Right lobe of liver (tissue), 6 donors: ENCODE results near the gene UGCG. TPM values are rescaled to one million over a fixed set of nuclear protein-coding genes. Genes with fewer than 3 reads are reported as not detected.
A peak's percentile ranks its signal among the peaks of the same experiment; 100 is the strongest.

Experiments used
- ATAC-seq, 4 donors: fragments of 200-7000 bp; cut with Tn5 transposase; one replicate each; pipeline ENCODE4 v1.9.1; 2020; ENCODE audit warnings: mild to moderate bottlenecking in 4 of 4, moderate library complexity in 4 of 4
- DNase-seq, 3 donors: peaks; one replicate each; pipeline ENCODE4 v3.0.0-alpha.2; 2020
- H3K27ac ChIP-seq, 3 donors: fragments of 200-600 bp; one replicate each; pipeline ENCODE4 v1.8.0; 2022
- H3K27me3 ChIP-seq, 2 donors: fragments of 200-600 bp; one replicate each; pipeline ENCODE4 v1.8.0; 2022
- H3K36me3 ChIP-seq, 4 donors: fragments of 200-600 bp; sonication (generic) in 1 of 4; one replicate each; pipeline versions ENCODE4 v1.5.1 to v1.8.0; 2017 to 2022; ENCODE audit warnings: control low read depth in 1 of 4
- H3K4me1 ChIP-seq, 4 donors: fragments of 200-600 bp; sonication (generic) in 1 of 4; one replicate each; pipeline versions ENCODE4 v1.5.1 to v1.8.0; 2017 to 2022; ENCODE audit warnings: control low read depth in 1 of 4
- H3K4me3 ChIP-seq, 3 donors: fragments of 200-600 bp; one replicate each; pipeline ENCODE4 v1.8.0; 2022
- H3K9me3 ChIP-seq, 4 donors: fragments of 200-600 bp; sonication (generic) in 1 of 4; one replicate each; pipeline versions ENCODE4 v1.5.1 to v1.8.0; 2017 to 2022; ENCODE audit warnings: control low read depth in 1 of 4
- POLR2A ChIP-seq: fragments of 450-650 bp; IDR thresholded peaks from one replicate; pipeline ENCODE4 v1.6.1; 2017; ENCODE audit warnings: antibody characterized with exemption, mild to moderate bottlenecking
- WGBS: methylation state at CpG from one replicate; pipeline ENCODE4 v1.1.6; 2018; ENCODE audit warnings: low coverage, low lambda C conversion rate; ENCODE audit not compliant: insufficient coverage; ENCODE audit errors: missing lambda C conversion rate; 5-methylcytosine and 5-hydroxymethylcytosine counted together
- intact Hi-C, 2 donors: fragments of 100-400 bp; cut with DNase I; formaldehyde crosslinking; loops; one replicate each; pipeline versions ENCODE4 v1.11.2 to v1.14.1; 2022
- total RNA-seq, 6 experiments: library from RNA; depleted of rRNA in 2 of 6; stranded (reverse); fragments of >200 nt in 2 of 6; fragmentation: NEBNext Ultra II Directional in 3 of 6; extraction: Animal tissue kit (Norgen Biotek cat#: 25700) in 3 of 6; gene quantifications; one replicate each; pipeline versions ENCODE4 v1.1.0 to v1.2.4, GENCODE V29; 2016 to 2023
- TF ChIP-seq, protein P1 (sequence below), 4 donors: fragments of 200-600 bp in 3 of 4; fragments of 450-650 bp in 1 of 4; IDR thresholded peaks; one replicate each; pipeline versions ENCODE4 v1.5.1 to v1.8.0; 2016 to 2022; ENCODE audit warnings: antibody characterized with exemption in 4 of 4, mild to moderate bottlenecking in 2 of 4
- donor health status: DM: no; HTN: yes; CAD: no.
- donor health status: DM: no; HTN: no; CAD: no.
- donor health status: DM: no; HTN: no; CAD: no.
- donor health status: DM: no; HTN: yes; CAD: no.
- donor health status: DM: no; HTN: yes; CAD: no.

UGCG gene
- total RNA-seq, 6 experiments from 2014 or later, result 7.9 to 37.2 (median 17.1) TPM

DNA sequence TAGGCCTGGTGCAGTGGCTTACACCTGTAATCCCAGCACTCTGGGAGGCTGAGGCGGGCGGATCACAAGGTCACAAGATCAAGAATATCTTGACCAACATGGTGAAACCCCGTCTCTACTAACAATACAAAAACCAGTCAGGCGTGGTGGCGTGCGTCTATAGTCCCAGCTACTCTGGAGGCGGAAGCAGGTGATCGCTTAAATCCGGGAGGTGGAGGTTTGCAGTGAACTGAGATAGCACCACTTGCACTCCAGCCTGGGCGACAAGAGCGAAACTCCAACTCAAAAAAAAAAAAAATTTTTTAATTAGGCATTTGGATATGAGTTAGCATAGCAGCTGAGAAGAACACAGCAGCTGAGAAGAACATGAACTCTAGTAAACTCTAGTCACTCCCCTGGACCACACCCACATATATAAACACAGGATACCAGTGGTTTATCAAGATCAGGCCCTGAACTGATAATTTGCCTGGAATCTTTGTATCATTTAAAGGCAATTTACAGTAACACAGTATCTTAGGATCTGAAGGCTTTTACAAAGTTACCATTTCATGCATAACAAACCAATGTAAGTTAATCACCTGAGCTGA, 4.6 kb upstream of the UGCG start:
- peak in 1 of 4 donors; percentile 43 for ATAC-seq
- H3K4me3 ChIP-seq, result no peak overlapping the region

DNA sequence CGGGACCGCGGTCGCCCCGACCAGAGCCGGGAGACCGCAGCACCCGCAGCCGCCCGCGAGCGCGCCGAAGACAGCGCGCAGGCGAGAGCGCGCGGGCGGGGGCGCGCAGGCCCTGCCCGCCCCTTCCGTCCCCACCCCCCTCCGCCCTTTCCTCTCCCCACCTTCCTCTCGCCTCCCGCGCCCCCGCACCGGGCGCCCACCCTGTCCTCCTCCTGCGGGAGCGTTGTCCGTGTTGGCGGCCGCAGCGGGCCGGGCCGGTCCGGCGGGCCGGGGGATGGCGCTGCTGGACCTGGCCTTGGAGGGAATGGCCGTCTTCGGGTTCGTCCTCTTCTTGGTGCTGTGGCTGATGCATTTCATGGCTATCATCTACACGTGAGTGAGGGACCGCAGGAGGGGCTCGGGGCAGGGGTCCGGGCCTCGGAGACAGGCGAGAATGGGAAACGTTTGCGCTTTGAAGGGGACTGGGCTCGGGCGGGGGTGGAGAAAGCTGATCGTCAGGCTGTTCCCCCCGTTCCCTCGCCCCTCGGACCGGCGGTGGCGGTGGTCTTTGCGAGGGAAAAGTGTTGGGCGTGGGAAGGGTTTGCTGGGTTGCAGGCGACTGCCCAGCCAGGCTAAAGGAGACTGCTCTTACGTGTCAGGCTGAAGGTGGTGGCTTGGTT, 457 bp downstream of the UGCG start:
- Histone ChIP-seq H3K27me3 (no peaks in the 10 kb centered on the region), H3K36me3 (no peaks in the 10 kb centered on the region), H3K4me3 (peak overlapping the region; percentile 74 to 88 (median 75)), H3K27ac (peak overlapping the region; percentile 76 to 99 (median 87)), H3K4me1 (peaks cover 0 to 47% (median 16%) of the 10 kb centered on the region in 4 donors), H3K9me3 (no peaks in the 10 kb centered on the region)
- WGBS, result 0% methylated on average over 8 of the region's 68 CpGs
- TF ChIP-seq POLR2A, result no peak
- TF ChIP-seq, protein P1, sequence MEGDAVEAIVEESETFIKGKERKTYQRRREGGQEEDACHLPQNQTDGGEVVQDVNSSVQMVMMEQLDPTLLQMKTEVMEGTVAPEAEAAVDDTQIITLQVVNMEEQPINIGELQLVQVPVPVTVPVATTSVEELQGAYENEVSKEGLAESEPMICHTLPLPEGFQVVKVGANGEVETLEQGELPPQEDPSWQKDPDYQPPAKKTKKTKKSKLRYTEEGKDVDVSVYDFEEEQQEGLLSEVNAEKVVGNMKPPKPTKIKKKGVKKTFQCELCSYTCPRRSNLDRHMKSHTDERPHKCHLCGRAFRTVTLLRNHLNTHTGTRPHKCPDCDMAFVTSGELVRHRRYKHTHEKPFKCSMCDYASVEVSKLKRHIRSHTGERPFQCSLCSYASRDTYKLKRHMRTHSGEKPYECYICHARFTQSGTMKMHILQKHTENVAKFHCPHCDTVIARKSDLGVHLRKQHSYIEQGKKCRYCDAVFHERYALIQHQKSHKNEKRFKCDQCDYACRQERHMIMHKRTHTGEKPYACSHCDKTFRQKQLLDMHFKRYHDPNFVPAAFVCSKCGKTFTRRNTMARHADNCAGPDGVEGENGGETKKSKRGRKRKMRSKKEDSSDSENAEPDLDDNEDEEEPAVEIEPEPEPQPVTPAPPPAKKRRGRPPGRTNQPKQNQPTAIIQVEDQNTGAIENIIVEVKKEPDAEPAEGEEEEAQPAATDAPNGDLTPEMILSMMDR (IDR thresholded peaks at IDR 0.05), result peak in 1 of 4 donors; percentile 14
- DNase-seq (peak; percentile 80 to 87 (median 82)), ATAC-seq (peak; percentile 52 to 76 (median 63))
- intact Hi-C loops, result no loop called here

More for the DNA sequence above, 4.6 kb upstream of the UGCG start:
- no peak for TF ChIP-seq POLR2A
- TF ChIP-seq, protein P1 (IDR thresholded peaks at IDR 0.05), result no peak
- no peaks in the 10 kb centered on the region for H3K9me3 ChIP-seq
- no peak for DNase-seq
- H3K27me3 ChIP-seq, result no peaks in the 10 kb centered on the region
- H3K4me1 ChIP-seq, result peaks cover 0 to 6% (median 0%) of the 10 kb centered on the region in 4 donors
- no peaks in the 10 kb centered on the region for H3K36me3 ChIP-seq
- no peak overlapping the region for H3K27ac ChIP-seq
- 68% methylated on average over 5 of the region's 11 CpGs for WGBS
- intact Hi-C loops, result no loop called here

DNA sequence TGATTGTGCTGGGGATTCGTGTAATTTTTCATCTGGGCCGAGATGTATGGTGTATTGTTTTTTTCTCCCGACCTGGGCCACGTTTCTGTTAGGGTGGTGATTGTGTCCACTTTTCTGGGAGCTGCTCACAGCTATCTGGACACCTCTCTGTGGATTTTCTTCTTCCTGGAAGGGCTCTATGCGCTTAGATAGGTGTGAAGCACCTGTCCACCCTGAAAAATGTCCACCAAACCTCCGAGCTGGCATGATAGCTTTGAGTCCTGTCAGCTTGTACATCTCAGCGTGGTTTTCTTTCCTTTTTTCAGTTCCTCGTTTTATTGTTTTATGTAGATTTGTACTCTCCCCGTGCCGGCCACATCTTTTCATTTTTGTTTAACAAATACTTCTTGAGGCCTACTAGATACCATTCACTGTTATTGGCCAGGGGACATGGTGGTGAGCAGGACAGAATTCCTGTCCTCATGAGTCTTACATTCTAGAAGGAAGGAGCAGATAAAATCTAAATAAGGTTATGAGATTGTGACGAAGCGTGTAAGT, 1.1 kb downstream of the UGCG start:
- no peak for TF ChIP-seq POLR2A
- TF ChIP-seq, protein P1 (IDR thresholded peaks at IDR 0.05), result no peak
- intact Hi-C loops, result no loop called here
- DNase-seq (no peak), ATAC-seq (peak in 2 of 4 donors; percentile 1 to 2)
- Histone ChIP-seq H3K9me3 (no peaks in the 10 kb centered on the region), H3K27ac (peak overlapping the region; percentile 76 to 99 (median 87)), H3K36me3 (no peaks in the 10 kb centered on the region), H3K4me1 (peaks cover 0 to 49% (median 19%) of the 10 kb centered on the region in 4 donors), H3K4me3 (peak overlapping the region; percentile 74 to 88 (median 75)), H3K27me3 (no peaks in the 10 kb centered on the region)
- WGBS, result 2% methylated on average over 11 of the region's 12 CpGs

DNA sequence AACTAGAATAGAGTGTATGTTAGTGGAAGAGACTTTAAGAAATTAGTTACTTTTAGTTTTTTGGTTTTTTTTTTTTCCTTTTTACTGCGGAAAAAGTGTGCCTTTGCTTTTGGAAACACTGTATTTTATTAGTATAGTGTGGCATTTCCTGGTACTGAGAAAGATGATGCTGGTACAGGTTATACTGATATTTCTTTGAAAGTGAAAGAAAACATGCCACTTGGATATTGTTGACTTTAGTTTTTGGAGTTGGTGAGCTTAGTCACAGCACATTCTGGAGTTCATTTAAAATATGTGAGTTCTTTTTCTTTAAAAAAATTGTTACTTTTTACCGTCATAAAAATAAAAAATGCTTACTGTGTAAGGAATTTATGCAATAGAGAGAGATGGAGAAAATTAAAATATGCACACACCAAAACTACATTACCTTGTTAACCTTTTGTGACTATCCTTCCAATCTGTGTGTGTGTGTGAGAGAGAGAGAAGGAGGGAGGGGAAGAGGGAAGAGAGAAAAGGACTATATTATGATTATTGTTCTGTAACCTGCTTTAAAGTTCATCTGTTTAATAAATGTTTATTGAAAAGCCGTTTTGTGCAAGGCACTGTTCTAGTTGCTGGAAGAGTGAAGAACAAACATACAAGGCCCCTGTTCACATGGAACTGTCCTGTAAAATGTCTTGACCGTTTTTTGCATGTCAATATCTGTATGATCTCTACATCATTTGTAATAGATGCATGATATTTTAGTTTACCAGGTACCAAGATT, 1.9 kb downstream of the UGCG start:
- Histone ChIP-seq H3K36me3 (no peaks in the 10 kb centered on the region), H3K4me1 (peaks cover 0 to 55% (median 21%) of the 10 kb centered on the region in 4 donors), H3K4me3 (peak overlapping the region; percentile 74 to 88 (median 75)), H3K27me3 (no peaks in the 10 kb centered on the region), H3K9me3 (no peaks in the 10 kb centered on the region), H3K27ac (peak overlapping the region; percentile 76 to 99 (median 87))
- no peak for TF ChIP-seq POLR2A
- TF ChIP-seq, protein P1 (IDR thresholded peaks at IDR 0.05), result no peak
- intact Hi-C loops, result no loop called here
- DNase-seq, result no peak
- 4% methylated on average over 4 of the region's 4 CpGs for WGBS
- ATAC-seq, result peak in 1 of 4 donors; percentile 24
